CD4-positive, alpha-beta T cell (primary cell): Measurements from ENCODE around the gene GABRA1. TPM values are rescaled to one million over a fixed set of nuclear protein-coding genes. Genes with fewer than 3 reads are reported as not detected.

ENCODE experiments used
- ATAC-seq: fragments of 200-7000 bp; cut with Tn5 transposase; one replicate; pipeline ENCODE4 v1.10.0; 2022; ENCODE audit warnings: mild to moderate bottlenecking; ENCODE audit not compliant: poor library complexity
- CTCF ChIA-PET: fragments of 350-600 bp; sonication (Branson Sonifier 250); formaldehyde crosslinking; loops from one replicate; lab custom pipeline; 2021; ENCODE audit warnings: antibody characterized with exemption, inconsistent platforms; lab: Charles Lee
- POLR2A ChIA-PET: fragments of 350-600 bp; sonication (Branson Sonifier 250); formaldehyde crosslinking; loops from one replicate; lab custom pipeline; 2021; ENCODE audit warnings: antibody characterized with exemption, inconsistent platforms; lab: Charles Lee
- DNase-seq, 14 experiments: peaks; one replicate each; pipeline ENCODE4 v3.0.0-alpha.2; 2013 to 2020; ENCODE audit warnings: mixed read lengths in 2 of 14
- H3K27ac ChIP-seq, 2 donors: one replicate each; pipeline versions ENCODE4 v1.5.1 to v1.7.0; 2013; ENCODE audit warnings: low read length in 2 of 2, low read depth in 1 of 2, mild to moderate bottlenecking in 1 of 2
- H3K27me3 ChIP-seq, 2 experiments: 1 replicate in 1 of 2; 2 replicates in 1 of 2; pipeline versions ENCODE4 v1.6.1 to v1.7.0; 2013; ENCODE audit warnings: low read length in 2 of 2, control low read depth in 1 of 2, mild to moderate bottlenecking in 1 of 2, moderate library complexity in 1 of 2; ENCODE audit not compliant: insufficient read depth in 2 of 2, control insufficient read depth in 1 of 2
- H3K36me3 ChIP-seq: one replicate; pipeline ENCODE4 v1.6.1; 2013; ENCODE audit warnings: low read length, control low read depth; ENCODE audit not compliant: insufficient read depth
- H3K4me1 ChIP-seq: one replicate; pipeline ENCODE4 v1.6.1; 2013; ENCODE audit warnings: low read length, control low read depth; ENCODE audit not compliant: insufficient read depth
- H3K4me3 ChIP-seq: one replicate; pipeline ENCODE4 v1.5.1; 2013; ENCODE audit warnings: mild to moderate bottlenecking, low read length, moderate library complexity
- H3K9me3 ChIP-seq, 2 experiments: 1 replicate in 1 of 2; 2 replicates in 1 of 2; pipeline versions ENCODE4 v1.6.1 to v1.7.0; 2013; ENCODE audit warnings: low read length in 2 of 2, mild to moderate bottlenecking in 2 of 2, control low read depth in 1 of 2, moderate library complexity in 1 of 2; ENCODE audit not compliant: control insufficient read depth in 1 of 2, insufficient read depth in 1 of 2
- H3K27ac Mint-ChIP-seq: one replicate; pipeline ENCODE4 v1.8.0; 2020; ENCODE audit warnings: mixed read lengths
- H3K27me3 Mint-ChIP-seq: one replicate; pipeline ENCODE4 v1.8.0; 2021; ENCODE audit warnings: mixed read lengths
- H3K36me3 Mint-ChIP-seq: one replicate; pipeline ENCODE4 v1.8.0; 2021; ENCODE audit warnings: low read depth, mixed read lengths
- H3K4me1 Mint-ChIP-seq: one replicate; pipeline ENCODE4 v1.8.0; 2021; ENCODE audit warnings: low read depth, mixed read lengths
- H3K4me3 Mint-ChIP-seq: one replicate; pipeline ENCODE4 v1.8.0; 2020; ENCODE audit warnings: mild to moderate bottlenecking, mixed read lengths
- H3K9me3 Mint-ChIP-seq: one replicate; pipeline ENCODE4 v1.8.0; 2020; ENCODE audit warnings: mixed read lengths
- CTCF ChIP-seq: fragments of 200-600 bp; IDR thresholded peaks from one replicate; pipeline ENCODE4 v1.8.0; 2022; ENCODE audit warnings: antibody characterized with exemption, mild to moderate bottlenecking
- intact Hi-C, 2 experiments: fragments of 100-400 bp; cut with DNase I in 1 of 2; cut with micrococcal nuclease in 1 of 2; formaldehyde crosslinking; loops; one replicate each; pipeline versions ENCODE4 v1.15.1 to v1.9.0; 2023 to 2025; cut with DNase I, micrococcal nuclease
- total RNA-seq, 174 experiments: library from RNA in 2 of 174; stranded (reverse) in 2 of 174; gene quantifications; one replicate each; pipeline ENCODE4 v1.2.3 and lab custom pipeline; 2021 to 2026

Gene GABRA1
- total RNA-seq, 2 experiments from 2014 or later = not detected

- POLR2A ChIA-PET = no interaction called here
- intact Hi-C loops = no loop called here
Observed at GRCh38 chr5:161851691-161852299, 3.9 kb downstream of the GABRA1 start.

GRCh38 chr5:161857358-161857757 lies 9.4 kb downstream of the GABRA1 start:
- no peak for ATAC-seq
- no peaks in the 10 kb centered on the region for H3K4me1 ChIP-seq
- no peaks in the 10 kb centered on the region for H3K36me3 Mint-ChIP-seq
- no peak overlapping the region for H3K4me3 Mint-ChIP-seq
- no peak overlapping the region for H3K27ac Mint-ChIP-seq
- no peak for DNase-seq
- intact Hi-C loops = no loop called here
- TF ChIP-seq CTCF = no peak
- H3K27me3 ChIP-seq = no peaks in the 10 kb centered on the region
- H3K4me1 Mint-ChIP-seq = no peaks in the 10 kb centered on the region
- no peaks in the 10 kb centered on the region for H3K9me3 ChIP-seq
- H3K27ac ChIP-seq = no peak overlapping the region
- CTCF ChIA-PET = no interaction called here
- H3K36me3 ChIP-seq = no peaks in the 10 kb centered on the region
- no peak overlapping the region for H3K4me3 ChIP-seq
- H3K9me3 Mint-ChIP-seq = no peaks in the 10 kb centered on the region
- POLR2A ChIA-PET = no interaction called here
- no peaks in the 10 kb centered on the region for H3K27me3 Mint-ChIP-seq

More at GRCh38 chr5:161851691-161852299, 3.9 kb downstream of the GABRA1 start:
- H3K4me3 ChIP-seq = no peak overlapping the region
- no peak overlapping the region for H3K27ac ChIP-seq
- peaks cover 6 to 7% of the 10 kb centered on the region in 2 experiments for H3K27me3 ChIP-seq
- H3K9me3 ChIP-seq = peaks cover 0 to 3% of the 10 kb centered on the region in 2 experiments
- H3K9me3 Mint-ChIP-seq = no peaks in the 10 kb centered on the region
- H3K36me3 ChIP-seq = no peaks in the 10 kb centered on the region
- H3K4me1 Mint-ChIP-seq = no peaks in the 10 kb centered on the region
- no peak for TF ChIP-seq CTCF
- H3K4me1 ChIP-seq = no peaks in the 10 kb centered on the region
- no peak overlapping the region for H3K4me3 Mint-ChIP-seq
- ATAC-seq = no peak
- H3K36me3 Mint-ChIP-seq = no peaks in the 10 kb centered on the region
- DNase-seq = no peak
- CTCF ChIA-PET = no interaction called here
- H3K27me3 Mint-ChIP-seq = peaks cover 25% of the 10 kb centered on the region
- H3K27ac Mint-ChIP-seq = no peak overlapping the region

GRCh38 chr5:161863259-161863658 lies 15.3 kb downstream of the GABRA1 start:
- Histone ChIP-seq H3K36me3 (no peaks in the 10 kb centered on the region), H3K27ac (no peak overlapping the region), H3K9me3 (no peaks in the 10 kb centered on the region), H3K4me1 (no peaks in the 10 kb centered on the region), H3K27me3 (no peaks in the 10 kb centered on the region), H3K4me3 (no peak overlapping the region)
- Mint-ChIP-seq H3K9me3 (no peaks in the 10 kb centered on the region), H3K36me3 (no peaks in the 10 kb centered on the region), H3K4me1 (no peaks in the 10 kb centered on the region), H3K4me3 (no peak overlapping the region), H3K27me3 (no peaks in the 10 kb centered on the region), H3K27ac (no peak overlapping the region)
- no peak for DNase-seq
- no peak for ATAC-seq
- intact Hi-C loops = no loop called here
- TF ChIP-seq CTCF = no peak
- ChIA-PET CTCF (no interaction called here), POLR2A (no interaction called here)
